ENCODE measurements around the gene SYCP1.

GRCh38 chr1:114828251-114828650 is 26.4 kb upstream of the SYCP1 start:
- TF ChIP-seq CHD2 (IDR thresholded peaks at IDR 0.05; ENCODE audit: low read length) (no peak), EP300 (IDR thresholded peaks at IDR 0.05; ENCODE audit: borderline replicate concordance in 1 of 2, low read depth in 2 of 2, low read length in 2 of 2) (no peak), USF2 (IDR thresholded peaks at IDR 0.05; ENCODE audit: low read length) (no peak), ZNF274 (IDR thresholded peaks at IDR 0.05; ENCODE audit: borderline replicate concordance, extremely low read depth, low read length) (no peak), POLR2AphosphoS5 (IDR thresholded peaks at IDR 0.05; ENCODE audit: low read depth, low read length) (no peak), SUZ12 (IDR thresholded peaks at IDR 0.05; ENCODE audit: low read length) (no peak), EZH2 (IDR thresholded peaks at IDR 0.05; ENCODE audit: low read depth, low read length, severe bottlenecking) (no peak), EGR1 (IDR thresholded peaks at IDR 0.05; ENCODE audit: borderline replicate concordance, low read depth, low read length) (no peak), CTCF (IDR thresholded peaks at IDR 0.05; ENCODE audit: control extremely low read depth in 1 of 3, insufficient read depth in 1 of 3, low read depth in 1 of 3, low read length in 3 of 3) (no peak)
